NCI-H345 treated with DMSO at 0.1 percent for 48 hours (cell line): ENCODE results near the gene ALPK3.

Experiments used
- DNase-seq: peaks from one replicate; lab custom pipeline; 2025; ENCODE audit not compliant: unreplicated experiment; lab: John Stamatoyannopoulos, UW

ALPK3 gene

GRCh38 chr15:84889991-84890669 lies 73.0 kb downstream of the ALPK3 start:
- no peak for DNase-seq

GRCh38 chr15:84890670-84891162 lies 73.6 kb downstream of the ALPK3 start:
- no peak for DNase-seq

- DNase-seq = no peak
Observed at GRCh38 chr15:84891339-84891738, 74.2 kb downstream of the ALPK3 start.

GRCh38 chr15:84892786-84893307 lies 75.7 kb downstream of the ALPK3 start:
- DNase-seq = no peak

- DNase-seq = no peak
Observed at GRCh38 chr15:84893607-84894006, 76.5 kb downstream of the ALPK3 start.

GRCh38 chr15:84894736-84895425 lies 77.7 kb downstream of the ALPK3 start:
- no peak for DNase-seq

- no peak for DNase-seq
Observed at GRCh38 chr15:84898761-84899160, 81.6 kb downstream of the ALPK3 start.

GRCh38 chr15:84899750-84900149 lies 82.6 kb downstream of the ALPK3 start:
- DNase-seq = no peak

GRCh38 chr15:84901540-84901939 lies 84.4 kb downstream of the ALPK3 start:
- no peak for DNase-seq

GRCh38 chr15:84903751-84904150 lies 86.6 kb downstream of the ALPK3 start:
- DNase-seq = no peak

- no peak for DNase-seq
Observed at GRCh38 chr15:84904419-84904818, 87.3 kb downstream of the ALPK3 start.

- no peak for DNase-seq
Observed at GRCh38 chr15:84905016-84905916, 88.1 kb downstream of the ALPK3 start.

GRCh38 chr15:84907731-84908130 lies 90.6 kb downstream of the ALPK3 start:
- DNase-seq = no peak

- DNase-seq = no peak
Observed at GRCh38 chr15:84908564-84908963, 91.4 kb downstream of the ALPK3 start.

- DNase-seq = no peak
Observed at GRCh38 chr15:84909029-84909428, 91.9 kb downstream of the ALPK3 start.

- DNase-seq = no peak
Observed at GRCh38 chr15:84909782-84910181, 92.6 kb downstream of the ALPK3 start.

- DNase-seq = no peak
Observed at GRCh38 chr15:84910928-84911623, 93.9 kb downstream of the ALPK3 start.

- DNase-seq = no peak
Observed at GRCh38 chr15:84911879-84912660, 94.9 kb downstream of the ALPK3 start.

GRCh38 chr15:84913360-84913723 lies 96.2 kb downstream of the ALPK3 start:
- DNase-seq = no peak

GRCh38 chr15:84914351-84914750 lies 97.2 kb downstream of the ALPK3 start:
- no peak for DNase-seq
